Natural killer cell (primary cell): ENCODE measurements around the gene UBL7. TPM values are rescaled to one million over a fixed set of nuclear protein-coding genes. Genes with fewer than 3 reads are reported as not detected.

ENCODE experiments used
- ATAC-seq, 3 donors: fragments of 150-1000 bp in 2 of 3; fragments of 200-7000 bp in 1 of 3; cut with Tn5 transposase; 1 replicate in 1 of 3; 2 replicates in 2 of 3; pipeline ENCODE4 v1.10.0; 2021; ENCODE audit warnings: mild to moderate bottlenecking in 2 of 3, moderate library complexity in 2 of 3
- DNase-seq, 2 donors: peaks; one replicate each; pipeline versions ENCODE4 v3.0.0 to v3.0.0-alpha.2; 2013 to 2021; ENCODE audit warnings: mixed read lengths in 1 of 2
- H3K27ac ChIP-seq: one replicate; pipeline ENCODE4 v1.5.1; 2013; ENCODE audit warnings: mild to moderate bottlenecking, low read length
- H3K27me3 ChIP-seq: one replicate; pipeline ENCODE4 v1.6.1; 2013; ENCODE audit warnings: low read length; ENCODE audit not compliant: control insufficient read depth, insufficient read depth
- H3K36me3 ChIP-seq: one replicate; pipeline ENCODE4 v1.6.1; 2013; ENCODE audit warnings: low read length; ENCODE audit not compliant: control insufficient read depth, insufficient read depth
- H3K4me1 ChIP-seq: one replicate; pipeline ENCODE4 v1.6.1; 2013; ENCODE audit warnings: low read length; ENCODE audit not compliant: control insufficient read depth, insufficient read depth
- H3K4me3 ChIP-seq: one replicate; pipeline ENCODE4 v1.5.1; 2013; ENCODE audit warnings: low read length
- H3K9me3 ChIP-seq: one replicate; pipeline ENCODE4 v1.6.1; 2013; ENCODE audit warnings: low read length; ENCODE audit not compliant: control insufficient read depth, insufficient read depth
- H3K27ac Mint-ChIP-seq, 2 donors: one replicate each; pipeline ENCODE4 v1.8.0; 2022; ENCODE audit warnings: mild to moderate bottlenecking in 2 of 2, mixed read lengths in 2 of 2, moderate library complexity in 1 of 2
- H3K27me3 Mint-ChIP-seq, 2 donors: one replicate each; pipeline ENCODE4 v1.8.0; 2022; ENCODE audit warnings: low read depth in 2 of 2, mixed read lengths in 2 of 2
- H3K36me3 Mint-ChIP-seq: one replicate; pipeline ENCODE4 v1.8.0; 2022; ENCODE audit warnings: mixed read lengths
- H3K4me1 Mint-ChIP-seq, 2 donors: one replicate each; pipeline ENCODE4 v1.8.0; 2022; ENCODE audit warnings: mixed read lengths in 2 of 2
- H3K4me3 Mint-ChIP-seq: one replicate; pipeline ENCODE4 v1.8.0; 2022; ENCODE audit warnings: mild to moderate bottlenecking, moderate library complexity, mixed read lengths
- H3K9me3 Mint-ChIP-seq, 2 donors: one replicate each; pipeline ENCODE4 v1.8.0; 2022; ENCODE audit warnings: mixed read lengths in 2 of 2
- WGBS: methylation state at CpG from one replicate; pipeline ENCODE4 v1.1.7; 2013; ENCODE audit warnings: missing lambda C conversion rate; ENCODE audit not compliant: insufficient coverage; 5-methylcytosine and 5-hydroxymethylcytosine counted together
- intact Hi-C: fragments of 100-400 bp; cut with micrococcal nuclease; formaldehyde crosslinking; loops from one replicate; pipeline ENCODE4 v1.14.2; 2022
- total RNA-seq, 4 donors: library from RNA; stranded (reverse); fragments of 120-200 nt in 1 of 4; gene quantifications; one replicate each; pipeline versions ENCODE4 v1.2.3 to v1.2.4, GENCODE V29; 2013 to 2022
- TF ChIP-seq, protein P1 (sequence below): fragments of 200-600 bp; IDR thresholded peaks from one replicate; pipeline ENCODE4 v1.8.0; 2022; ENCODE audit warnings: antibody characterized with exemption

Gene UBL7
- total RNA-seq, 3 donors from 2014 or later (not counting 1 experiment from before 2014, with no cell fraction given): 25.1 to 38.7 (median 29.0) TPM

DNA sequence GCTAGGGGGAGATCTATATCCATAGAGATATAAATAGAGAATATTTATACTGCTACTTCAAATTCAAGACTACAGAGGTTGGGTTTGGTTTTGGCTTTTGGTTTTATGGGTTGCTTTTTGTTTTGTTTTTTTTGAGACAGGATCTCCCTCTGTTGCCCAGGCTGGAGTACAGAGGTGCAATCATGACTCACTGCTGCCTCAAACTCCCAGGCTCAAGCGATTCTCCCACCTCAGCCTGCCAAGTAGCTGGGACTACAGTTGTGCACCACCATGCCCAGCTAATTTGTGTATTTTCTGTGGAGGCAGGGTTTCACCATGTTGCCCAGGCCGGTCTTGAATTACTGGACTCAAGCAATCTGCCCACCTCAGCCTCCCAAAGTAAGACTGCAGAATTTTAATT is 3.9 kb upstream of the UBL7 start:
- H3K4me1 ChIP-seq: peaks cover 12% of the 10 kb centered on the region
- H3K9me3 Mint-ChIP-seq: no peaks in the 10 kb centered on the region
- no peak overlapping the region for H3K4me3 ChIP-seq
- no peak for ATAC-seq
- H3K36me3 Mint-ChIP-seq: no peaks in the 10 kb centered on the region
- no peak for DNase-seq
- H3K27me3 ChIP-seq: no peaks in the 10 kb centered on the region
- H3K27ac Mint-ChIP-seq: no peak overlapping the region
- H3K9me3 ChIP-seq: no peaks in the 10 kb centered on the region
- no peaks in the 10 kb centered on the region for H3K36me3 ChIP-seq
- H3K4me1 Mint-ChIP-seq: peaks cover 14 to 25% of the 10 kb centered on the region in 2 donors
- WGBS: 91% methylated on average over 2 of the region's 2 CpGs
- intact Hi-C loops: no loop called here
- no peak overlapping the region for H3K4me3 Mint-ChIP-seq
- H3K27ac ChIP-seq: no peak overlapping the region
- TF ChIP-seq, protein P1, sequence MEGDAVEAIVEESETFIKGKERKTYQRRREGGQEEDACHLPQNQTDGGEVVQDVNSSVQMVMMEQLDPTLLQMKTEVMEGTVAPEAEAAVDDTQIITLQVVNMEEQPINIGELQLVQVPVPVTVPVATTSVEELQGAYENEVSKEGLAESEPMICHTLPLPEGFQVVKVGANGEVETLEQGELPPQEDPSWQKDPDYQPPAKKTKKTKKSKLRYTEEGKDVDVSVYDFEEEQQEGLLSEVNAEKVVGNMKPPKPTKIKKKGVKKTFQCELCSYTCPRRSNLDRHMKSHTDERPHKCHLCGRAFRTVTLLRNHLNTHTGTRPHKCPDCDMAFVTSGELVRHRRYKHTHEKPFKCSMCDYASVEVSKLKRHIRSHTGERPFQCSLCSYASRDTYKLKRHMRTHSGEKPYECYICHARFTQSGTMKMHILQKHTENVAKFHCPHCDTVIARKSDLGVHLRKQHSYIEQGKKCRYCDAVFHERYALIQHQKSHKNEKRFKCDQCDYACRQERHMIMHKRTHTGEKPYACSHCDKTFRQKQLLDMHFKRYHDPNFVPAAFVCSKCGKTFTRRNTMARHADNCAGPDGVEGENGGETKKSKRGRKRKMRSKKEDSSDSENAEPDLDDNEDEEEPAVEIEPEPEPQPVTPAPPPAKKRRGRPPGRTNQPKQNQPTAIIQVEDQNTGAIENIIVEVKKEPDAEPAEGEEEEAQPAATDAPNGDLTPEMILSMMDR: no peak
- H3K27me3 Mint-ChIP-seq: no peaks in the 10 kb centered on the region

DNA sequence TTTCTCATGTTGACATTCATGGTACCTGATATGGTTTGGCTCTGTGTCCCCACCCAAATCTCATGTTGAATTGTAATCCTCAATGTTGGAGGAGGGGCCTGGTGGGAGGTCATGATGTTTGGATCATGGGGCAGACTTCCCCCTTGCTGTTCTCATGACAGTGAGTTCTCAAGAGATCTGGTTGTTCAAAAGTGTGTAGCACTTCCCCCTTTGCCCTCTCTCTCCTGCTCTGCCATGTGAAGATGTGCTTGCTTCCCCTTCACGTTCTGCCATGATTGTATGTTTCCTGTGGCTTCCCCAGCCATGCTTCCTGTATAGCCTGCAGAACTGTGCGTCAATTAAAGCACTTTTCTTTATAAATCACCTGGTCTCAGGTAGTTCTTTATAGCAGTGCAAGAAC is 3.3 kb upstream of the UBL7 start:
- no peaks in the 10 kb centered on the region for H3K27me3 ChIP-seq
- H3K9me3 ChIP-seq: no peaks in the 10 kb centered on the region
- TF ChIP-seq, protein P1: no peak
- no peaks in the 10 kb centered on the region for H3K36me3 ChIP-seq
- peaks cover 14% of the 10 kb centered on the region for H3K4me1 ChIP-seq
- DNase-seq (no peak), ATAC-seq (no peak)
- no peaks in the 10 kb centered on the region for H3K36me3 Mint-ChIP-seq
- peaks cover 14 to 25% of the 10 kb centered on the region in 2 donors for H3K4me1 Mint-ChIP-seq
- H3K27ac Mint-ChIP-seq: no peak overlapping the region
- H3K27me3 Mint-ChIP-seq: no peaks in the 10 kb centered on the region
- no peak overlapping the region for H3K4me3 ChIP-seq
- intact Hi-C loops: no loop called here
- no peaks in the 10 kb centered on the region for H3K9me3 Mint-ChIP-seq
- 25% methylated on average over 2 of the region's 2 CpGs for WGBS
- H3K4me3 Mint-ChIP-seq: no peak overlapping the region
- no peak overlapping the region for H3K27ac ChIP-seq

DNA sequence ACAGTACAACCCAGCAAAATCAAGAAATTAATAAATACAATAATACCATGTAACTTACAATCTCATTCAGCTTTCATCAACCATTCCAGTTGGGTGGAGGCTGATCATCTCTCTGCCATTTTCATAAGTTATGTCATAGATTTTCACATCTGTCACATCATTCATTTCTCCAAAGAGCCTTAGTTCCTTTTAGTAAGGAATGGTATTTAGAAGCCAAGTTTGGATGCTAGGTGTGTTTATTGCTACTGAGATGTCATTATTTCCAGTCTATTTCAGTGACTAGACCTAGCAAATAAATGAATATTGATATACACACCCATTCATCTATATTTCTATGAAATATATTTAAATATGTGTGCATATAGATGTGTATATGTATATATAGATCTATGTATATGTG is 2.7 kb upstream of the UBL7 start:
- TF ChIP-seq, protein P1: no peak
- no peak for DNase-seq
- H3K27me3 ChIP-seq: no peaks in the 10 kb centered on the region
- no peaks in the 10 kb centered on the region for H3K27me3 Mint-ChIP-seq
- H3K4me3 Mint-ChIP-seq: peak overlapping the region; percentile 25
- H3K4me3 ChIP-seq: no peak overlapping the region
- H3K27ac ChIP-seq: no peak overlapping the region
- ATAC-seq: no peak
- H3K27ac Mint-ChIP-seq: no peak overlapping the region
- no peaks in the 10 kb centered on the region for H3K9me3 ChIP-seq
- no peaks in the 10 kb centered on the region for H3K36me3 Mint-ChIP-seq
- peaks cover 14 to 29% of the 10 kb centered on the region in 2 donors for H3K4me1 Mint-ChIP-seq
- H3K9me3 Mint-ChIP-seq: no peaks in the 10 kb centered on the region
- intact Hi-C loops: no loop called here
- H3K4me1 ChIP-seq: peaks cover 14% of the 10 kb centered on the region
- no peaks in the 10 kb centered on the region for H3K36me3 ChIP-seq

DNA sequence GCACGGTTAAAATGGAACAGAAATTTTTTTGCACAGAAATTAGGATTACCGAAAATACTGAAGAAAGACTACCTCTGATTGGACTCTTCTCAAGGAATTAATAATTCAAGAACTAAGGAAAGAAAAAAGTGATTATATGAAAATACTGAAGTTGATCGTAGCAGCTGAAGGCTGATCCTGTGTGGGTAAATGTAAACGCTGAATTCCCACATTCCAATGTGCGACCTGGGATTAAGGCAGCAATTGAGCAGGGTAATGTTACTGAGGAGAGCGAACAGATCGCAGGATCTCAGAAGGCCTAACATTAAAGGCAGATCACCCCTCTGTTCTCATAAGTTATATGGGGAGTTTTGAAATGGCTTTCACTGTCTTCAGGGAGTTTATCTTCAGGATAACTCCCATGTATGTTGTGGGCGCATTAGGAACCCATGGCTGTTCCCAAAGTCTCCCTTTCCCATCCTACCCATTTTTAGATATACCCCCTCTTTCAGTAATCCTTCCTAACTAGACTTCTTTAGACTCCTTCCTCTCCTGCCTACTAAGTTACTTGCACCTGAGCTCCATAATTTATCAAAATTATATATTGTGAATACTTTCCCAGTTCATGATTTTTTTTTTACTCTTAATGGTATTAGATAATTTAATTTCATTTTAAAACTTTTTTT is 1.0 kb upstream of the UBL7 start:
- H3K4me3 Mint-ChIP-seq: peak overlapping the region; percentile 86
- H3K27me3 ChIP-seq: no peaks in the 10 kb centered on the region
- intact Hi-C loops: loop anchor here (1.0 to 2.0 kb wide), 2 partner anchors 27 to 79 kb away; partner anchors contain the start of gene ARID3B
- no peaks in the 10 kb centered on the region for H3K9me3 Mint-ChIP-seq
- no peaks in the 10 kb centered on the region for H3K9me3 ChIP-seq
- peaks cover 14% of the 10 kb centered on the region for H3K4me1 ChIP-seq
- peak overlapping the region; percentile 90 for H3K4me3 ChIP-seq
- peaks cover 3% of the 10 kb centered on the region for H3K36me3 ChIP-seq
- TF ChIP-seq, protein P1: no peak
- WGBS: 51% methylated on average over 7 of the region's 8 CpGs
- no peaks in the 10 kb centered on the region for H3K27me3 Mint-ChIP-seq
- DNase-seq (no peak), ATAC-seq (no peak)
- H3K4me1 Mint-ChIP-seq: peaks cover 14 to 32% of the 10 kb centered on the region in 2 donors
- no peaks in the 10 kb centered on the region for H3K36me3 Mint-ChIP-seq
- H3K27ac Mint-ChIP-seq: peak overlapping the region; percentile 87
- no peak overlapping the region for H3K27ac ChIP-seq
